Uterus (tissue), 4 donors: ENCODE data around the gene FHDC1. TPM values are rescaled to one million over a fixed set of nuclear protein-coding genes. Genes with fewer than 3 reads are reported as not detected.
A peak's percentile ranks its signal among the peaks of the same experiment; 100 is the strongest.

ENCODE experiments used
- DNase-seq, 2 donors: peaks; one replicate each; pipeline ENCODE4 v3.0.0-alpha.2; 2019 to 2020
- H3K27ac ChIP-seq, 2 donors: fragments of 200-600 bp; sonication (generic); 1 replicate in 1 of 2; 2 replicates in 1 of 2; pipeline ENCODE4 v1.5.1; 2016 to 2018
- H3K27me3 ChIP-seq, 2 donors: fragments of 200-600 bp; sonication (generic); one replicate each; pipeline ENCODE4 v1.5.1; 2018 to 2019; ENCODE audit warnings: control low read depth in 1 of 2
- H3K36me3 ChIP-seq, 2 donors: fragments of 200-600 bp; sonication (generic); one replicate each; pipeline ENCODE4 v1.5.1; 2019; ENCODE audit warnings: control low read depth in 1 of 2
- H3K4me1 ChIP-seq, 2 donors: fragments of 200-600 bp; sonication (generic); one replicate each; pipeline ENCODE4 v1.5.1; 2018 to 2019; ENCODE audit warnings: control low read depth in 1 of 2
- H3K4me3 ChIP-seq, 2 donors: fragments of 200-600 bp; sonication (generic); 1 replicate in 1 of 2; 2 replicates in 1 of 2; pipeline ENCODE4 v1.5.1; 2018 to 2019; ENCODE audit warnings: mild to moderate bottlenecking in 1 of 2
- H3K9me3 ChIP-seq, 2 donors: fragments of 200-600 bp; sonication (generic); one replicate each; pipeline ENCODE4 v1.5.1; 2019; ENCODE audit warnings: control low read depth in 1 of 2
- POLR2A ChIP-seq, 2 donors: fragments of 450-650 bp; IDR thresholded peaks; one replicate each; pipeline ENCODE4 v1.6.1; 2016; ENCODE audit warnings: antibody characterized with exemption in 2 of 2, mild to moderate bottlenecking in 1 of 2, moderate library complexity in 1 of 2
- intact Hi-C: fragments of 100-400 bp; cut with DNase I; formaldehyde crosslinking; loops from one replicate; pipeline ENCODE4 v1.15.1; 2023; ENCODE audit warnings: low total_unique reads
- total RNA-seq, 4 donors: library from RNA; depleted of rRNA in 3 of 4; stranded (reverse); fragments of >200 nt in 3 of 4; gene quantifications; one replicate each; pipeline versions ENCODE4 v1.1.0 to v1.2.4, GENCODE V29; 2014 to 2023
- TF ChIP-seq, protein P1 (sequence below), 4 experiments: fragments of 200-600 bp in 2 of 4; fragments of 450-650 bp in 2 of 4; sonication (generic) in 2 of 4; IDR thresholded peaks; one replicate each; pipeline ENCODE4 v1.5.1; 2016 to 2019; ENCODE audit warnings: antibody characterized with exemption in 4 of 4, mild to moderate bottlenecking in 2 of 4, moderate library complexity in 1 of 4
- donor health status: DM: yes; HTN: yes; CAD: no.

FHDC1 gene
- total RNA-seq, 4 donors from 2014 or later: 0.88 to 10.0 (median 2.9) TPM

- TF ChIP-seq, protein P1, sequence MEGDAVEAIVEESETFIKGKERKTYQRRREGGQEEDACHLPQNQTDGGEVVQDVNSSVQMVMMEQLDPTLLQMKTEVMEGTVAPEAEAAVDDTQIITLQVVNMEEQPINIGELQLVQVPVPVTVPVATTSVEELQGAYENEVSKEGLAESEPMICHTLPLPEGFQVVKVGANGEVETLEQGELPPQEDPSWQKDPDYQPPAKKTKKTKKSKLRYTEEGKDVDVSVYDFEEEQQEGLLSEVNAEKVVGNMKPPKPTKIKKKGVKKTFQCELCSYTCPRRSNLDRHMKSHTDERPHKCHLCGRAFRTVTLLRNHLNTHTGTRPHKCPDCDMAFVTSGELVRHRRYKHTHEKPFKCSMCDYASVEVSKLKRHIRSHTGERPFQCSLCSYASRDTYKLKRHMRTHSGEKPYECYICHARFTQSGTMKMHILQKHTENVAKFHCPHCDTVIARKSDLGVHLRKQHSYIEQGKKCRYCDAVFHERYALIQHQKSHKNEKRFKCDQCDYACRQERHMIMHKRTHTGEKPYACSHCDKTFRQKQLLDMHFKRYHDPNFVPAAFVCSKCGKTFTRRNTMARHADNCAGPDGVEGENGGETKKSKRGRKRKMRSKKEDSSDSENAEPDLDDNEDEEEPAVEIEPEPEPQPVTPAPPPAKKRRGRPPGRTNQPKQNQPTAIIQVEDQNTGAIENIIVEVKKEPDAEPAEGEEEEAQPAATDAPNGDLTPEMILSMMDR (IDR thresholded peaks at IDR 0.05): no peak
- no peak for TF ChIP-seq POLR2A (IDR thresholded peaks at IDR 0.05)
- H3K4me3 ChIP-seq: no peak overlapping the region
- peaks cover 0 to 2% of the 10 kb centered on the region in 2 donors for H3K27me3 ChIP-seq
- no peaks in the 10 kb centered on the region for H3K36me3 ChIP-seq
- DNase-seq: no peak
- no peak overlapping the region for H3K27ac ChIP-seq
- intact Hi-C loops: no loop called here
- H3K9me3 ChIP-seq: no peaks in the 10 kb centered on the region
- no peaks in the 10 kb centered on the region for H3K4me1 ChIP-seq
These were observed 980 bp upstream of the FHDC1 start for GRCh38 chr4:152935143-152935542.

DNA sequence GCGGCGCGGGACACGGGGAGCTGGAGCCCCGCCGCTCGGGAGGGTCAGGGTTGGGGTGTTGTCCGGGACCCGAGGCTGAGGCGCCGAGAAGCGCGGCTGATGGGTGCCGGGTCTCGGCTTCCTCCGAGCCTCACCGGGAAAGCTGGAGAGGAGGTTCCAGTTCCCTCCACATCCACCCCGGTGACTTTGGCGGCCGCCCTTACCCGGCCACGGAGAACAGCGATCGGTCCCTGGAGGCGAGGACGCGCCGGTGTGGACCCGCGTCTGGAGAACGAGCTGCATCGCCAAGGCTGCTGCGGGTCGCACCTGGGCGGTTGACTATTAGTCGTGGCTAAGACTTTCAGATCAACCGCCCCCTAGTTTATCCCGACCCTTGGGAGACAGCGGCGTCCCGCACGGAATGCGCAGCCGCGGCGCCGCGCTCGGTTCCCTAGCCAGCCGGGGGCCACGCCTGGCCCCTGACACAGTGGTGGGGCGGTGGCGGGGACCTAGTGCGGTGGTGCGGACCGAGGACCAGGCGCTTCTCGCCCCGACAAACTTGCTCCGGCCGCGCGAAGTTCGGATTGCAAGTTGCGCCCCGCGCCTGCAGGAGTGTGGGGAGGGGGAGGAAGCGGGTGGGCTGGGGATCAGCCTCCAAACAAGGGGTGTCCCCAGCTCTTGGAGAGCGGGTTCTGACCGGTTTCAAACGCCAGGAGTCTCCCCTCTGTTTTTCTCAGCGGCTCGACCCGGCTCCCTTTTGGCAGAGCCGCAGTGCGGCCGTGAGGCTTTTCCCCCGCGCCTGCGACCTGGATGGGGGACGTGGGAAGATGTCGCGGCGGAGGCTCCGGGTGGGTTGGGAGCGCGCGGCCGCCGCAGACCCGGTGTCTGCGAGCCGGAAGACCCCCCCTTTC, 568 bp downstream of the FHDC1 start:
- Histone ChIP-seq H3K36me3 (no peaks in the 10 kb centered on the region), H3K9me3 (no peaks in the 10 kb centered on the region), H3K4me3 (peak overlapping the region; percentile 46 to 61), H3K27ac (peak overlapping the region in 1 of 2 donors; percentile 3), H3K27me3 (peaks cover 0 to 2% of the 10 kb centered on the region in 2 donors), H3K4me1 (no peaks in the 10 kb centered on the region)
- no peak for TF ChIP-seq POLR2A (IDR thresholded peaks at IDR 0.05)
- TF ChIP-seq, protein P1 (IDR thresholded peaks at IDR 0.05): no peak
- intact Hi-C loops: no loop called here
- DNase-seq: peak in 1 of 2 donors; percentile 29

- H3K27ac ChIP-seq: peak overlapping the region in 1 of 2 donors; percentile 3
- peaks cover 0 to 2% of the 10 kb centered on the region in 2 donors for H3K27me3 ChIP-seq
- H3K4me3 ChIP-seq: peak overlapping the region; percentile 46 to 61
- no peaks in the 10 kb centered on the region for H3K4me1 ChIP-seq
- peak in 1 of 2 donors; percentile 21 for DNase-seq
- TF ChIP-seq, protein P1 (IDR thresholded peaks at IDR 0.05): no peak
- no peak for TF ChIP-seq POLR2A (IDR thresholded peaks at IDR 0.05)
- H3K9me3 ChIP-seq: no peaks in the 10 kb centered on the region
- intact Hi-C loops: no loop called here
- no peaks in the 10 kb centered on the region for H3K36me3 ChIP-seq
These were observed 1.5 kb downstream of the FHDC1 start for GRCh38 chr4:152937336-152938236.

GRCh38 chr4:152938237-152938947, 2.3 kb downstream of the FHDC1 start:
- Histone ChIP-seq H3K27ac (no peak overlapping the region), H3K27me3 (peaks cover 0 to 2% of the 10 kb centered on the region in 2 donors), H3K4me1 (no peaks in the 10 kb centered on the region), H3K36me3 (no peaks in the 10 kb centered on the region), H3K9me3 (no peaks in the 10 kb centered on the region), H3K4me3 (peak overlapping the region; percentile 46 to 61)
- no peak for TF ChIP-seq POLR2A (IDR thresholded peaks at IDR 0.05)
- TF ChIP-seq, protein P1 (IDR thresholded peaks at IDR 0.05): no peak
- no peak for DNase-seq
- intact Hi-C loops: no loop called here
